ENCODE results near the gene PTPRB. TPM values are rescaled to one million over a fixed set of nuclear protein-coding genes. Genes with fewer than 3 reads are reported as not detected.
A peak's percentile ranks its signal among the peaks of the same experiment; 100 is the strongest.

PTPRB gene
- total RNA-seq, 1 donor from 2014 or later: 5.7 TPM

DNA sequence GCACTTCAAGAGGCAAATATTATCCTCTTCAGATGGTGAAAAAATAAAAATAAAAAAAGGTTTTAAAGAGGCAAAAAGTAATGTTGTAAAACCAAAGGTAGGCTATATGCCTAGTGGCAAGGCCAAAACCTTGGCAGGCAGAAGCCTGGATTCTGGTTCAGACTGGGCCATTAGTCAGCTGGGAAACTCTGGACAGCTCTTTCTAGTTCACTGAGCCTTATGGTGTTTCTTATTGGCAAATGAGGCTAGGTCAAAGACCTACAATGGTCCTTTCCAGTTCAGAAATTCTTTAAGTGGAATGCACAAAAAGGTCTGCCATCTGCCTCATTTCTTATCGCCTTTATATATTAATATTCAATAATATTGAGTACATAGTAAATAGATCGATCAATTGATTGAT is 44.6 kb downstream of the PTPRB start:
- peak; percentile 58 for DNase-seq (ENCODE audit: low read depth)

GRCh38 chr12:70590549-70591226 is 46.5 kb downstream of the PTPRB start:
- no peak for DNase-seq (ENCODE audit: low read depth)

DNA sequence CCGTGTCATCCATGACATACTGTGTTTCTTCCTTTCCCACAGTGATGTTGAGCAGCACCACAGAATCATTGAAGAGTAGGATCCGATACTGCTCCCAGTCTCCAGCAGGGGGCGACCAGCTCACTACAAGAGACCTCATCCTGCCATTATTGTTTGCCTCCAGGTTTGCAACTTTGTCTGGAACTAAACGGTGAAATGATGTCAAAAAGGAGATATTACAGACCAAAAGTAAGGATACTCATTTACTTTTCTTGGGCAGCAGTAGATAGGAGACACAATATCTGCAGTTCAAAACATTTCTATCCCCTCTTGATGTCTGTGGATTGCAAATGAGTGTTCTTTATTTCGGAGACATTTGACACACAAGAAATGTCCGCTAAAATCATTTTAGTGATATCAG is 47.2 kb downstream of the PTPRB start:
- peak; percentile 63 for DNase-seq (ENCODE audit: low read depth)

- DNase-seq (ENCODE audit: low read depth): no peak
Measured at GRCh38 chr12:70584332-70584731, 52.9 kb downstream of the PTPRB start.

DNA sequence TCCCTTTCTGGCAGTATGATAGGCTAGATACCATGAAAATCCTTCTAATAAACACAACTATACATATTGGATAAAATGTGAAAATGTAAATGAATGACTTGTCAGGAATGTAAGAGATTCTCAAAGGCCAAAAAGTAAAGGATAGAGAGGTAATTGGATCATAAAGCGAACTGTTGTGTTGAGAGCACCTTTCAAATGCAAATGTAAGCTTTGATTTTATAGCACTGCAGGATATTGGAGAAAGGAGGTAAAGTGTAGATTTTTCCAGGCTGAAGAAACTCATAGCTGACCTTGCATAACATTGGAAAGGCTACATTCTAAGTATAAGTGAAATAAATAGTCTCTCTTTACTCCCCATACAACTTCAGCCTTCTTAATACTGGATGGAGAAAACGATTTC is 54.0 kb downstream of the PTPRB start:
- DNase-seq (ENCODE audit: low read depth): no peak

GRCh38 chr12:70581208-70581607 is 56.0 kb downstream of the PTPRB start:
- DNase-seq (ENCODE audit: low read depth): no peak

GRCh38 chr12:70577283-70577634 is 60.0 kb downstream of the PTPRB start:
- DNase-seq (ENCODE audit: low read depth): no peak

GRCh38 chr12:70576341-70577282 is 60.6 kb downstream of the PTPRB start:
- DNase-seq (ENCODE audit: low read depth): peak; percentile 80

DNA sequence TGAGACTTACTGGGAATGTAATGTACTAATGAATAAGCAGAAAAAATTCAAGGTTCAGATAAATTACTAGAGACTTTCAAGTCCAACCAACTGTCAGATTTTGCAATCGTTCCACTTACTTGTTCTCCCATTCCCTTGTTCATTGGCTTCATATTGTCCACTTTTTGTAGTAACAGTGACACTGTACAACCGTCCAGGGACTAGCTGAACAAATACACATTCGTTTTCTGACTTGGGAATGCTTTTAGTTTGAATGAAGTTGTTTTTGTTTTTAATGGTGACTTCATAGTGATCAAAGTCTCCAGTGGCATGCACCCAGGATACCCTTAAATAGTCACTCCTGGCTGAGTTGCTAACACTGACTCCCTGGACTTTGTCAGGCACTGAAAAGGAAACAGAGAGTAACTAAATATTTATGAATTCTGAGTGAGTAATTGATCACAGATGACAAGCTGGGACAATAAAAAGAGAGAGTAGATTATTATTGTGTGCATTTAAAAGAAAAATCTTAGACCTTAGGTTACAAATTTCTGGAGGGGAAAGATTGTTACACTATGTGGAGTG is 65.4 kb downstream of the PTPRB start:
- DNase-seq (ENCODE audit: low read depth): no peak

GRCh38 chr12:70571029-70571428 is 66.2 kb downstream of the PTPRB start:
- DNase-seq (ENCODE audit: low read depth): no peak

- no peak for DNase-seq (ENCODE audit: low read depth)
Measured at GRCh38 chr12:70561550-70561949, 75.7 kb downstream of the PTPRB start.

DNA sequence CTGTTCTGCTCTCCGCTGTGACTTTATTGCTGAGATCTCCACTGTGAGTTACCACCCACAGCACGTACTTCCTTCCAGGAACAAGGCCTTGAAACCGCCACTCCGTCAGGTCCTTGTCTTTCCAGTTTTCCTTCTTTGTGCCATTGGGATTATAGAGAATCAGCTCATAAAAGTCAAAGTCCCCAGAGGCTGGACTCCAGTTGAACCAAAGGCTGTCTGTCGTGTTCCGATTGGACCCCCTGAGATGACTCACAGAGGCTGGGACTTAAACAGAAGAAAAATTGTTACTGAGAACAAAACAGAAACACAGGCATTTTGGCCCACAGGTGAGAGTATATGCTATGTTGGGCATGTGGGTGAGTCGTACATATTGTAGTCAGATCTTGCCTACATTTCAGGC is 76.6 kb downstream of the PTPRB start:
- DNase-seq (ENCODE audit: low read depth): no peak

GRCh38 chr12:70559390-70559789 is 77.8 kb downstream of the PTPRB start:
- no peak for DNase-seq (ENCODE audit: low read depth)

GRCh38 chr12:70557583-70558191 is 79.5 kb downstream of the PTPRB start:
- DNase-seq (ENCODE audit: low read depth): no peak

DNA sequence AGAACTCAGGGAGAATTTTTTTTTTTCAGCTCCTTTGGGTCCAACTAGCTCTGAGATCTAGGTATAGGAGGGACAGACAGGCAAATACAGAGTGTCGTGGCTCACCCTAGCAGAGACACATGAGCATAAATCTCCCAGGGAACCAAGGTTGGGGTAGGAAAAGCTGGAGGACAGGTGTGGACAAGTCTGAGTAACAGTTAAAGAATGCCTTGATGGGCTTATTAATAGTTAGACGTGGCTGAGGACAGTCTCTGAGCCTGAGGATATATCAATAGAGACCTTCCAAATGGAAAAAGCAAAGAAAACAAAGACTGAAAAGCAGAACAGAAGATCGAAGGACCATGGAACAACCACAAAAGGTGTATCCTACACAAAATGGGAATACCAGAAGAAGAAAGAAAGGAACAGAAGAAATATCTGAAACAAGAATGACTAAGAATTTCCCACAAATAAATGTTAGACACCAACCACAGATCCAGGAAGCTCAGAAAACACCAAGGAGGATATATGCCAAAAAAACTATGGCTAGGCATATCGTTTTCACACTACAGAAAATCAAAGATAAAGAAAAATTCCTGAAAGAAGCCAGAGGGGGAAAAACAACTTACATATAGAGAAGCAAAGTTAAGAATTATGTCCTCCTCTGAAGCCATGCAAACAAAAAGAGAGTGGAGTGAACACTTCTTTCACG is 80.9 kb downstream of the PTPRB start:
- no peak for DNase-seq (ENCODE audit: low read depth)

DNA sequence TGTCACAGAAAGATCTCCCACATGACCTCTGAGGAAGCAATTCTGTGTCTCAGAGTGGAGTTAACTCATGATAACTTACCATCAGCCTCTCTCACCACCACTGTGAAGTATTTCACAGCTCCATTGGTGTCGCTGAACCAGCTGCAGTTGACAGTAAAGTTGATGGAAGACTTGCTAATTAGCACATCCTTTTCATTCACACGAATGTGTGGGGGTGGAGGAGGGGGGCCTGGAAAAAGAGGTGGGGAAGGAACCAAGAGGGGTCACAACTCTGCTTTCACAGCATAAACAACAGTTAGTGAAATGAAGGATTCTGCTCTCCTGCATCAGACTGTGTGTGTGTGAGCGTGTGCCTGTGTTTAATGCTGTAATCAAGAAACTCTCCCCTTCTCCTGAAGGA is 82.1 kb downstream of the PTPRB start:
- DNase-seq (ENCODE audit: low read depth): no peak

GRCh38 chr12:70553391-70553859 is 83.8 kb downstream of the PTPRB start:
- no peak for DNase-seq (ENCODE audit: low read depth)

DNA sequence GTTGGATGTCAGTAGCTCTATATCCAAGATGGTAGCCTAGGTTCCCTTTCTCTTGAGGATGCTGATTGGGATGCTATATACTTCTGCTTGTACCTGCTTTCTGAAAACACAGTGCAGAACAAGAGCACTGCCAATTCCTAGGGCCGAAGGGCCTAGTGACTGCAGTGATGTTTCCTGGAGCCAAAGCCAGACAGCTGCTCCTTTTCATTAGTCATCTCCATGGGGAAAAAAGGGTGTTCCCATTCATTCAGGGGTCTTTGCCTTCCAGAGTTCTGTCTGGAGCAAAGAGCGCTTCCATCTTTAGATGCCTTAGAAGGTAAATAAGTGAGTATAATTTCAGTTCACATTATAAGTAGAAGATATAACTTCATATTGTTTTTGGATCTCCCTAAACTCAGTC is 85.5 kb downstream of the PTPRB start:
- no peak for DNase-seq (ENCODE audit: low read depth)

- DNase-seq (ENCODE audit: low read depth): no peak
Measured at GRCh38 chr12:70550180-70550577, 87.0 kb downstream of the PTPRB start.

DNA sequence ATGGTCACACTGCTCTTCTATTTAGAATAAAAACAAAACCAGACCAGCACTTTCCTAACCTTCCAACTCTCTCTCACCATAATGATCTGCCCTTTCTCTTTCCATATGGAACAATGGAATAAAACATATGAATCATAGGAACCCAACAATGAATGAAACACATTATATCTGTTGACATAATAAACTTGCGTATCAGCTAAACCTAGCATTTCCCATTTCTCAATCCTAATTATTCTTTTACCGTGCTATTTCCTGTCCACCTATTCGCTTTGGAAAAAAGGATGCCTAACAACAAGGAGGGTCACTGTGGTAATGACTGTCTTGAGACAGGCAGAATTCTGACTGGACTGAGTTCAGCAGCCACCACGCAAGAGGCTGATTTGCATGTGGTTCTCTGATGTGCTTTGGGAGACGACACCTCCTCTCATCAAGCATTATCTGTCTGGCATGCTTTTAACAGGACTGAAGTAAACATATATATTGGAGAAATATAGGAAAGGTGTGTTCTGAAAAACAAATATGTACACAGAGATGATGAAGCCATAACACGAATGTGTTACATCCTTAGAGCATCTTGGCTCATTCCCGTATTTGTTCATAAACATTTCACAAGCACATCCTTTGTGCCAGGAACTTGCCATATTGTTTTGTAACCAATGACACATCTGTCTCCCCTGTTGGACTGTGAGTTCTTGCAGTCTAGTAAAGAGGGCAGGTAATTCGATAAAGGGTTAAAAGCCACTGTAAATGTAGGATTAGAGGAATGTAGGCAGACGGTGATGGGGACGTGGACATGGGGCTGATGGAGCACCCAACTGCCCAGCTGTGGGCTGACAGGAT is 87.7 kb downstream of the PTPRB start:
- no peak for DNase-seq (ENCODE audit: low read depth)

DNA sequence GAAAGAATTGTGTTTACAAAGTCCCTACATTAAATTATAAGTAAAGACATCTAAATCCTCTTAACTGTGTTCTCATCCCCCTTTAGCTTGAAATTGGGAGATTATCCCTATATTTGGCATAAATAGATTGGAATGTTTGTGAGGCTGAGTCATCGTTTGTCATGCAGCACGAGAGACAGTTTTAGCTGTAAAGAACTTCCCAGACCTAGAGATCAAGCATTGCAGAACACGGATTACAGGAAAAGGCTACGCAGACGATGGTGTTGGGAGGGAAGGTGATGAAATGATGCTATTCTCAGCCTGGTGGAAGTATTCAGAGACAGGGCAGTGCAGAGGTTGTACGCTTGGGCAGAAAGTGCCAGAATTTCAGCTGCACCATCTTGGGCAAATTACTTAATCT is 93.8 kb downstream of the PTPRB start:
- peak; percentile 68 for DNase-seq (ENCODE audit: low read depth)

Data from renal cortical epithelial cell (primary cell).